Stimulated activated naive CD8-positive, alpha-beta T cell treated with anti-CD3 and anti-CD28 coated beads, Interleukin-15, Interleukin-2, amounts not matched to agents 100 U/mL and 50 U/mL, for 24 hours (primary cell): ENCODE results near the gene GLIS1.

Experiments used
- ATAC-seq: fragments of 150-1000 bp; cut with Tn5 transposase; one replicate; pipeline ENCODE4 v1.10.0; 2021
- DNase-seq: peaks from one replicate; pipeline ENCODE4 v3.0.0; 2021

Gene GLIS1

DNA sequence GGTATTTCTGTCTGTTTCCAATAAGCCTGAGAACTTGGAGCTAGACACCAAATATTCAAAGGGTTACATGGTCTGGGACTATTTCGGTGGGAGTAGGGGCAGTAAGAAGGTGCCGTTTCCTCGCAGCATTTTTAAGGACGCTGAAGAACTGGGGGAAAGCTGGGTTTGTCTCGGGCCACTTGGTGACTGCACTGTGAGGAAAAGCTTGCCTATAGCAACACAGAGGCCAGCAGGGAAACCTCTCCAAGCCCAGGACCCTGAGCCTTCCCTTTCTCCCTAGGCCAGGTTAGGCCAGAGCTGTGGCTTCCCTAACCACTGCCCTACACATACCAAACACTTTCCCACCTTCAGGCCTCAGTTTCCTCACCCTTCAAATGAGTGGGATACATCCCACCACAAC lies 3.3 kb downstream of the GLIS1 start:
- ATAC-seq, result no peak
- no peak for DNase-seq

GRCh38 chr1:53735261-53735660 lies 3.7 kb downstream of the GLIS1 start:
- DNase-seq (no peak), ATAC-seq (no peak)

- ATAC-seq (no peak), DNase-seq (no peak)
These were observed 4.2 kb downstream of the GLIS1 start for GRCh38 chr1:53734650-53735211.

GRCh38 chr1:53733975-53734649 lies 4.9 kb downstream of the GLIS1 start:
- no peak for ATAC-seq
- DNase-seq, result no peak

GRCh38 chr1:53733447-53733931 lies 5.5 kb downstream of the GLIS1 start:
- DNase-seq (no peak), ATAC-seq (no peak)

- no peak for DNase-seq
- ATAC-seq, result no peak
These were observed 6.0 kb downstream of the GLIS1 start for GRCh38 chr1:53732912-53733317.

- no peak for ATAC-seq
- no peak for DNase-seq
These were observed 6.6 kb downstream of the GLIS1 start for GRCh38 chr1:53732409-53732808.

DNA sequence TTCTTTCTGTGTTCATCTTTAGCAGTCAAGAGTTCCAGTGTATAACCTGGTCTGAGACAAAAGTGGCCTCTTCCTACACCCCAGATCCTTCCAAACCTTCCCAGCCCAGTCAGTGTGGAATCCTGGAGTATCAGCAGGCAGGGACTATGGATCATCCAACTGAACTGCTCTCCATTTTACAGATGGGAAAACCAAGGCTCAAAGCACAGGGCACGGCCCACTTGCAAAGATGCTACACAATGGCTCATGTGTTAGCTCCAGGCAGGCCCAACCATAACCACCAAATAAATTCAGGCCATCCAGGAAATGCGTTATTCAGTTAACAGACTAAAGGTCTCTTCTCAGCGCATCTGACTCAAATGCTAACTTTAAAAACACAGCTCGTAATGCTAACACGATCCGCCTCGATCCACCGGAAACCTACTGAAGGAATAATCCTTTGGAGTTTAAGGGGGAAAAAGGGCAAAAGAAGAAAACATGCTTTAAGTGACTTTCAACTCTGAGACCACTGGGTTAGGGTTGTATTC lies 7.1 kb downstream of the GLIS1 start:
- ATAC-seq (no peak), DNase-seq (no peak)

- ATAC-seq (no peak), DNase-seq (no peak)
These were observed 7.8 kb downstream of the GLIS1 start for GRCh38 chr1:53731043-53731600.

- ATAC-seq, result no peak
- no peak for DNase-seq
These were observed 8.6 kb downstream of the GLIS1 start for GRCh38 chr1:53730224-53730865.

- ATAC-seq, result no peak
- no peak for DNase-seq
These were observed 9.3 kb downstream of the GLIS1 start for GRCh38 chr1:53729456-53730223.

- no peak for ATAC-seq
- no peak for DNase-seq
These were observed 10.1 kb downstream of the GLIS1 start for GRCh38 chr1:53728702-53729455.

DNA sequence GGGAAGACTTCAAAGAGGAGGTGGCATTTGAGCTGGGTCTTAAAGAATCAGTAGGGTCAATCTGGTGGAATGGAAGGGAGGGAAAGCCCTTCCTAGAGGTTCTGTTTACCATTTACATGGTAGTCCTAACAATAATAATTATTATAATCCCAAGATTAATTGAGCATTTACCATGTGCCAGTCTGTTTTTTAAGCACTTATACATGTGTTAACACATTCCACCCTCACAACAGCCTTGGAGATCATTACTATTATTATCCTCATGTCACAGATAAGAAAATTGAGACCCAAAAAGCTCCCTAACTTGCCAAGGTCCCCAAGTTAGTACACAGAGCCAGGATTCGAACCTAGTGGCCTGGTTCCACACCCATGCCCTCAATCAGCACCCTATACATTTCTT lies 10.8 kb downstream of the GLIS1 start:
- DNase-seq, result no peak
- no peak for ATAC-seq

DNA sequence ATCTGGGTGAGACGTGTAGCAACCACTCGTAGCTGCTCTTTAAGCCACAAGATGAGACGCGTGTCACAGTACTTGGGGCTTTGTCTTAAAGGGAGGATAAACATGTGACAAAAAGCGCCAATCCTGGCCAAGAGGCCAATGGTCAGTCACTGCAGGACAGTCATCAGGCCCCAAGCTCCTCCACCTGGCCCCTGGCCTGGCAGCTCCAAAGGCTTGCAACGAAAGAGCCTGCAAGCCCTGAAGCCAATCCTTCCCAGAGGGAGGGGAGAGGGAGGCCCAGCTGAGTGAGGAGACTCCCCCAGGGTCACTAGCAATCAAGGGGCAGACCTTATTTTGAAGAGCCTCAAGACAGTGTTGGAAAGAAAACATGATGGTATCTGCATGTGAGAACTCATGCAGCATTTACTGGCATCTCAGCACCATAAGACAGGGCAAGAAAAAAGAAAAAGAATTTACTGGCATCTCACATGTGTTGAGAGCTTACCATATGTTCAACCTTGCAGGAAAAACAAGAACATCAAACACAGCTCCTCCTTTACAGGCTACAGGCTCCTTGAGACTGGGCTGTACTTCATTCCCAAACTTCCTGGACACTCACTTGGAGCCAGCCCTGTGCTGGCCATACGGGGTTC lies 11.4 kb downstream of the GLIS1 start:
- ATAC-seq, result no peak
- DNase-seq, result no peak

GRCh38 chr1:53726009-53726600 lies 12.9 kb downstream of the GLIS1 start:
- ATAC-seq, result no peak
- no peak for DNase-seq

DNA sequence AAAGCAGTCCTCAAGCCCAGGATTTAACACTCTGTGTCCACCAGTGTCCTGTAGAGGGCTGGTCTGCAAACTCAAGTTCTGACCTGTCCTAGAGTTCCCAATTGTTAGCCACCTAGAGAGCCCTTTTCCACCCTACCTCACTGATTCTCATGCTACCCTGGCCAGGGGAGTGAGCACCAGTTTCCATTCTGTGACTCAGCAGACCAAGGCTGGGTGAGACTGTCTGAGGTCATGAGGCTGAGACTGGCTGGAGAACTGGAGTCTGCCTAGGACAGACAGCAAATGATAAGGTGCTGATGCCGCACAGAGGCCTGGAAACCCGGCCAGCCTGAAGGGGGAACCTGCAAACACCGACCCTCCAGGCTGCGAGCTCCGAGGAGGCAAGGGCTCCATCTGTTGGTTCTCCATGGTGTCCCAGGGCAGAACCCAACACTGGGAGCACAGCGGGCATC lies 13.7 kb downstream of the GLIS1 start:
- peak; percentile 66 for ATAC-seq

DNA sequence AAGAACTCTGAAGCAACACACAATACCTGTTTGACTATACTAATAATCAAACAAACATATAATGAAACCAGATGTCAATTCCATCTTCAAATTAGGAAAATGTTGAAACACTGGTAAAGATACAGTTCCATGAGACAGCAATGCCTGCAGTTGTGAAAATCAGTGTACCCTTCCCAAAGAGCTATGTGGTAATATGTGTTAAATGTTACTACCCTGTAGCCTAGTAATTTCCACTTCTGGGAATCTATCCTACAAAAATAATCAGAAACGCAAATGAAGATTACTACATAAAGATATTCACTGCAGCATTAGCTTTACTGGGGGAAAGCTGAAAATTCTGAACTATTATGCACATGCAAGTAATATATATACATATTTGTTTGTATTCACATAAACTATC lies 16.9 kb downstream of the GLIS1 start:
- no peak for DNase-seq
- no peak for ATAC-seq

More for the DNA sequence above, 13.7 kb downstream of the GLIS1 start:
- no peak for DNase-seq

GRCh38 chr1:53721088-53721487 lies 17.9 kb downstream of the GLIS1 start:
- DNase-seq (no peak), ATAC-seq (no peak)

GRCh38 chr1:53719469-53719868 lies 19.5 kb downstream of the GLIS1 start:
- DNase-seq, result no peak
- no peak for ATAC-seq

DNA sequence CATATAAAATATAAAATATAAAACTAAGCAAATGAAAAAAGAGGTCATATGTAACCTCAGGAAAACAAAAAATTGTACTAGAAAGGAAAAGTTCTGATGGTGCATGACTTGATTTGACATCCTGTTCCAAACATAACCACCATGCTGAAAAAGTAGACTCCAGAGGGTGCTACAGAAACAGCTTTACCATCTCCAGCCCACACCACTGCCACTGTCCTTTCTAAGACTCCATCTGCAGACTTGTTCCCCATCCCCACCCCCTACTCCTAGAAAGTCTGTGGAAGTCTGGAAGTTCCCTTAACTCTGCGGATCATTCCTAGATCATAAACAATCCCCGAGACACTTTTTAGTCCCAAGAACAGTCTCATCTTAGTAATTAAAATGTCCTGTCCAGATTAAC lies 20.5 kb downstream of the GLIS1 start:
- ATAC-seq (no peak), DNase-seq (no peak)
